HepG2 (cell line): ENCODE data around the gene MVP. TPM values are rescaled to one million over a fixed set of nuclear protein-coding genes. Genes with fewer than 3 reads are reported as not detected.

Experiments used
- ELF1 ChIP-seq: sonication (generic); formaldehyde crosslinking; IDR thresholded peaks from 2 replicates; pipeline ENCODE4 v1.4.0; 2020; ENCODE audit warnings: missing genetic modification reagents
- ETV6 ChIP-seq: sonication (generic); formaldehyde crosslinking; conservative IDR thresholded peaks from 2 replicates; pipeline ENCODE4 v1.4.0; 2020; ENCODE audit warnings: missing genetic modification reagents
- FOXA3 ChIP-seq: IDR thresholded peaks from 2 replicates; pipeline ENCODE4 v1.6.1; 2016; ENCODE audit warnings: missing genetic modification reagents, missing compliant biosample characterization
- HINFP ChIP-seq: sonication (generic); formaldehyde crosslinking; IDR thresholded peaks from 2 replicates; pipeline ENCODE4 v1.4.0; 2020; ENCODE audit warnings: low read depth, mild to moderate bottlenecking, missing genetic modification reagents
- NFKBIZ ChIP-seq: IDR thresholded peaks from 2 replicates; pipeline ENCODE4 v1.6.1; 2018; ENCODE audit warnings: missing genetic modification reagents, missing compliant biosample characterization
- NKX3-1 ChIP-seq: sonication (generic); formaldehyde crosslinking; IDR thresholded peaks from 2 replicates; pipeline ENCODE4 v1.5.0; 2020; ENCODE audit warnings: missing genetic modification reagents
- NPAS2 ChIP-seq: sonication (generic); formaldehyde crosslinking; IDR thresholded peaks from 2 replicates; pipeline ENCODE4 v1.8.0; 2022; ENCODE audit warnings: mild to moderate bottlenecking, missing genetic modification reagents, borderline replicate concordance
- PRDM10 ChIP-seq: sonication (generic); formaldehyde crosslinking; IDR thresholded peaks from 2 replicates; pipeline ENCODE4 v1.4.0; 2020; ENCODE audit warnings: low read depth, missing genetic modification reagents
- RAD51 ChIP-seq: fragments of 450-650 bp; IDR thresholded peaks from 2 replicates; pipeline ENCODE4 v1.6.1; 2016; ENCODE audit warnings: borderline replicate concordance
- SKI ChIP-seq: fragments of 450-650 bp; IDR thresholded peaks from one replicate; pipeline ENCODE4 v1.6.1; 2018; ENCODE audit warnings: mild to moderate bottlenecking; ENCODE audit not compliant: partially characterized antibody
- TOE1 ChIP-seq: sonication (generic); formaldehyde crosslinking; IDR thresholded peaks from 2 replicates; pipeline ENCODE4 v1.4.0; 2020; ENCODE audit warnings: mild to moderate bottlenecking, missing genetic modification reagents
- ZBTB20 ChIP-seq: sonication (generic); formaldehyde crosslinking; IDR thresholded peaks from 2 replicates; pipeline ENCODE4 v1.8.1; 2023; ENCODE audit warnings: missing genetic modification reagents, low read depth, mild to moderate bottlenecking, borderline replicate concordance
- ZBTB38 ChIP-seq: sonication (generic); formaldehyde crosslinking; IDR thresholded peaks from 2 replicates; pipeline ENCODE4 v1.5.1; 2020; ENCODE audit warnings: mild to moderate bottlenecking, missing genetic modification reagents
- ZNF230 ChIP-seq: sonication (generic); formaldehyde crosslinking; IDR thresholded peaks from 2 replicates; pipeline ENCODE4 v1.4.0; 2020; ENCODE audit warnings: mild to moderate bottlenecking, missing genetic modification reagents
- ZNF33A ChIP-seq: sonication (generic); formaldehyde crosslinking; IDR thresholded peaks from 2 replicates; pipeline ENCODE4 v1.5.1; 2020; ENCODE audit warnings: missing genetic modification reagents, mild to moderate bottlenecking, moderate library complexity, borderline replicate concordance
- ZNF44 ChIP-seq: sonication (generic); formaldehyde crosslinking; IDR thresholded peaks from 2 replicates; pipeline ENCODE4 v1.5.1; 2020; ENCODE audit warnings: mild to moderate bottlenecking, missing genetic modification reagents
- ZNF850 ChIP-seq: sonication (generic); formaldehyde crosslinking; conservative IDR thresholded peaks from 2 replicates; pipeline ENCODE4 v1.9.0; 2021; ENCODE audit warnings: mild to moderate bottlenecking, missing genetic modification reagents
- polyA plus RNA-seq, 8 experiments: library from polyadenylated mRNA; depleted of rRNA in 3 of 8; stranded (reverse) in 7 of 8; unstranded in 1 of 8; fragments of >200 nt; fragmentation: Illumina TruSeq in 4 of 8; extraction: Trizol in 4 of 8; gene quantifications; 2 replicates each; pipeline versions ENCODE4 v1.2.1 to v1.2.3, GENCODE V29; 2011 to 2016; ENCODE audit warnings: low read depth in 4 of 8, missing spikeins in 1 of 8, mixed read lengths in 1 of 8; ENCODE audit not compliant: insufficient read depth in 1 of 8
- total RNA-seq, 5 experiments: library from RNA; depleted of rRNA; stranded (reverse); fragments of >200 nt; fragmentation: Illumina TruSeq; extraction: Trizol; gene quantifications; 2 replicates each; pipeline ENCODE4 v1.2.3, GENCODE V29; 2016; ENCODE audit warnings: low read depth in 1 of 5
- TF ChIP-seq, protein P1 (sequence below), 2 experiments: sonication (generic) in 1 of 2; formaldehyde crosslinking in 1 of 2; IDR thresholded peaks; 2 replicates each; pipeline versions ENCODE4 v1.4.0 to v1.6.1; 2018 to 2020; ENCODE audit warnings: missing genetic modification reagents in 2 of 2, borderline replicate concordance in 1 of 2, low read depth in 1 of 2, mild to moderate bottlenecking in 1 of 2, missing biosample characterization in 1 of 2
- TF ChIP-seq, protein P2 (sequence below): sonication (generic); formaldehyde crosslinking; IDR thresholded peaks from 2 replicates; pipeline ENCODE4 v1.4.0; 2020; ENCODE audit warnings: missing genetic modification reagents
- TF ChIP-seq, protein P3 (sequence below): sonication (generic); formaldehyde crosslinking; IDR thresholded peaks from 2 replicates; pipeline ENCODE4 v1.5.1; 2020; ENCODE audit warnings: missing genetic modification reagents, mild to moderate bottlenecking, borderline replicate concordance

MVP gene
- total and polyA plus RNA-seq, 2 of the 13 experiments (the other 11 are each of a cell fraction or from before 2014, with no cell fraction given) = 22.9 to 43.5 TPM

DNA sequence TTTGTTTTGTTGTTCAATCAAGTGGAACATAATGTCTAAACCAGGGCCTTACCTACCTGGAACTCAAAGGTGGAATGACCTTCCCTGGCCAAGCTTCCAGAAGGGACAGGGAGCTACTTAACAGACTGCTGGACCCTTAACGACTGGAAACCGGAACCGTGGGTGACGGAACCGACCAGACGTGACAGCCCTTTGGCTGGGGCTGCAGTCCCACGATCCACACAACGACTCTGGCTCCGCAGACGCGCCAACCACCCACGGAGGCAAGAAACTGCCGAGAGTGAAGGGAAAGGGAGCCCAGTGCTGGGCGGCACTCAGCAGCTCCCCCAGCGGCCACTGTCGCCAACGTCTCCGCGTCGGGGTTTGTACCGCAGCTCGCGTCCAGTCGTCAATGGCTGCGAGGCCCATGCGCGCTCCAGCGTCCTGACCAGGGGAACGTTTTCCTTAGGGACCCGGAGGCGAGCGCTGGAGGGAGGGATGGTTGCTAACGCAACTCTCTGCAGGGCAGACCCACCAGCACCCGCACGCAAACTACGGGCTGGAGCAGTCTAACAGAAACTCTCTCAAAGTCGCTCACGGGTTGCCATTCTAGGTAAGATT lies 35.3 kb upstream of the MVP start (continued):
- TF ChIP-seq PRDM10 (CRISPR knock-in tag) (0 out of 2 replicates have a peak, but pooled peaks have one; percentile 43), NPAS2 (CRISPR knock-in tag) (no peak), ETV6 (CRISPR knock-in tag) (peak; percentile 45; the same call in 1 of the 2 replicates), ELF1 (CRISPR knock-in tag) (no peak), ZBTB38 (peak; percentile 99), ZBTB20 (peak; percentile 42; the same call in 1 of the 2 replicates), ZNF230 (CRISPR knock-in tag) (no peak), ZNF44 (CRISPR knock-in tag) (peak; percentile 86), RAD51 (no peak), HINFP (CRISPR knock-in tag) (peak; percentile 34; the same call in 1 of the 2 replicates), SKI (no peak), NKX3-1 (CRISPR knock-in tag) (no peak), NFKBIZ (CRISPR knock-in tag) (0 out of 2 replicates have a peak, but pooled peaks have one; percentile 30), ZNF33A (CRISPR knock-in tag) (no peak), ZNF850 (no peak), FOXA3 (CRISPR knock-in tag) (peak; percentile 36; the same call in 1 of the 2 replicates), TOE1 (no peak)
- TF ChIP-seq, protein P1, sequence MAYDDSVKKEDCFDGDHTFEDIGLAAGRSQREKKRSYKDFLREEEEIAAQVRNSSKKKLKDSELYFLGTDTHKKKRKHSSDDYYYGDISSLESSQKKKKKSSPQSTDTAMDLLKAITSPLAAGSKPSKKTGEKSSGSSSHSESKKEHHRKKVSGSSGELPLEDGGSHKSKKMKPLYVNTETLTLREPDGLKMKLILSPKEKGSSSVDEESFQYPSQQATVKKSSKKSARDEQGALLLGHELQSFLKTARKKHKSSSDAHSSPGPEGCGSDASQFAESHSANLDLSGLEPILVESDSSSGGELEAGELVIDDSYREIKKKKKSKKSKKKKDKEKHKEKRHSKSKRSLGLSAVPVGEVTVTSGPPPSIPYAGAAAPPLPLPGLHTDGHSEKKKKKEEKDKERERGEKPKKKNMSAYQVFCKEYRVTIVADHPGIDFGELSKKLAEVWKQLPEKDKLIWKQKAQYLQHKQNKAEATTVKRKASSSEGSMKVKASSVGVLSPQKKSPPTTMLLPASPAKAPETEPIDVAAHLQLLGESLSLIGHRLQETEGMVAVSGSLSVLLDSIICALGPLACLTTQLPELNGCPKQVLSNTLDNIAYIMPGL (CRISPR knock-in tag; IDR thresholded peaks at IDR 0.05; ENCODE audit: borderline replicate concordance in 1 of 2, low read depth in 1 of 2) = peak; percentile 88 to 96
- TF ChIP-seq, protein P2, sequence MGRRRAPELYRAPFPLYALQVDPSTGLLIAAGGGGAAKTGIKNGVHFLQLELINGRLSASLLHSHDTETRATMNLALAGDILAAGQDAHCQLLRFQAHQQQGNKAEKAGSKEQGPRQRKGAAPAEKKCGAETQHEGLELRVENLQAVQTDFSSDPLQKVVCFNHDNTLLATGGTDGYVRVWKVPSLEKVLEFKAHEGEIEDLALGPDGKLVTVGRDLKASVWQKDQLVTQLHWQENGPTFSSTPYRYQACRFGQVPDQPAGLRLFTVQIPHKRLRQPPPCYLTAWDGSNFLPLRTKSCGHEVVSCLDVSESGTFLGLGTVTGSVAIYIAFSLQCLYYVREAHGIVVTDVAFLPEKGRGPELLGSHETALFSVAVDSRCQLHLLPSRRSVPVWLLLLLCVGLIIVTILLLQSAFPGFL = no peak
- TF ChIP-seq, protein P3, sequence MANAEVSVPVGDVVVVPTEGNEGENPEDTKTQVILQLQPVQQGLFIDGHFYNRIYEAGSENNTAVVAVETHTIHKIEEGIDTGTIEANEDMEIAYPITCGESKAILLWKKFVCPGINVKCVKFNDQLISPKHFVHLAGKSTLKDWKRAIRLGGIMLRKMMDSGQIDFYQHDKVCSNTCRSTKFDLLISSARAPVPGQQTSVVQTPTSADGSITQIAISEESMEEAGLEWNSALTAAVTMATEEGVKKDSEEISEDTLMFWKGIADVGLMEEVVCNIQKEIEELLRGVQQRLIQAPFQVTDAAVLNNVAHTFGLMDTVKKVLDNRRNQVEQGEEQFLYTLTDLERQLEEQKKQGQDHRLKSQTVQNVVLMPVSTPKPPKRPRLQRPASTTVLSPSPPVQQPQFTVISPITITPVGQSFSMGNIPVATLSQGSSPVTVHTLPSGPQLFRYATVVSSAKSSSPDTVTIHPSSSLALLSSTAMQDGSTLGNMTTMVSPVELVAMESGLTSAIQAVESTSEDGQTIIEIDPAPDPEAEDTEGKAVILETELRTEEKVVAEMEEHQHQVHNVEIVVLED (CRISPR knock-in tag) = peak; percentile 67
